ENCODE results near the gene NKPD1.

GRCh38 chr19:45147835-45148676 is 12.7 kb downstream of the NKPD1 start:
- no peak for TF ChIP-seq CTCF (IDR thresholded peaks at IDR 0.05 in 2 of 3, conservative IDR thresholded peaks at IDR 0.05 in 1 of 3; ENCODE audit: control insufficient read depth in 2 of 3, extremely low read depth in 1 of 3, insufficient read depth in 1 of 3, low read depth in 3 of 3, low read length in 3 of 3)
- no peak for TF ChIP-seq E4F1 (IDR thresholded peaks at IDR 0.05; ENCODE audit: borderline replicate concordance, partially characterized antibody)
- TF ChIP-seq TAF1 (IDR thresholded peaks at IDR 0.05; ENCODE audit: borderline replicate concordance, low read depth, low read length): no peak
